Right forelimb (tissue), 1 donor: ENCODE measurements around the gene DBH.

ENCODE experiments used
- DNase-seq: peaks from one replicate; pipeline ENCODE4 v3.0.0-alpha.2; 2018

Gene DBH

GRCh38 chr9:133635533-133636531 is at the start of gene DBH:
DBH (plus strand) TSS chr9:133636363; CDS start chr9:133636372, 9 bp downstream.
- DNase-seq: no peak

DNA sequence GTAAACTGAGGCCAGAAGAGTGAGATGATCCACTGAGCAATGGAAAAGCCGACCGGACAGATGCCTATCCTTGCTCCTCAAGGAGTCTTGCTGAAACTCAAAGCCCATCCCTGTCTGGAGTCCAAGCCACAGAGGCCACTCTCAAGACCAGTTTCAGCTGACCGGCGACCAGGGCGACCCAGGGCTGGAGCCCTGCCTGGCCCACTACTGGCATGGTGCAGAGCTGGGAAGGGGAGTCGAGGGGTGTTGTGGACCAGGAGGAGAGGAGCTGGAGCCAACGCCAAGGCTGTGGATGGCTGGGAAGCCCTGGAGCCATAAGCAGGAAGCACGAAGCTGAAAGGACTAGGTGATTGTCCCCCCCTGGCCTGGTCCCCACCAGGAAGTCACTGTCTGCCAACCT is 49.1 kb upstream of the DBH start:
- no peak for DNase-seq

DNA sequence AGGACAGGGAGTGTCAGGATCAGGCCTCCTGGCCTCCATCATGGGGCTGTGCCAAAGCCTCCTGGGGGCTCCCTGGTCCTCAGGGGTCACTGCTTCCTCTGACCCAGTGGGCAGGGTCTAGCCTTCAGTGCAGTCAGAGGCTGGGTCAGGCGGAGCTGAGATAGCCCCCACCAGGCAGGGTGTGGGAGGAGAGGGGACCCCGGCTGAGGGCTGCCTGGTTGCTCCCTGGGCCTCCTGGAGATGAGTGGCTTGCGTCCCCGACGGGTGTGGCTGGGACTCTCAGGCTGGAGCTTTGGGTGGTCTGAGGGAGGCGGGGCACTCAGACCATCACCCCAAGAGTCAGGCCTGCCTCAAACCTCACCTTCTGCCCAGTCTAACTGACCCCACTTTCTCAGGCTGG is 48.7 kb upstream of the DBH start:
- DNase-seq: no peak

GRCh38 chr9:133589454-133590227 is 46.5 kb upstream of the DBH start:
- DNase-seq: no peak

DNA sequence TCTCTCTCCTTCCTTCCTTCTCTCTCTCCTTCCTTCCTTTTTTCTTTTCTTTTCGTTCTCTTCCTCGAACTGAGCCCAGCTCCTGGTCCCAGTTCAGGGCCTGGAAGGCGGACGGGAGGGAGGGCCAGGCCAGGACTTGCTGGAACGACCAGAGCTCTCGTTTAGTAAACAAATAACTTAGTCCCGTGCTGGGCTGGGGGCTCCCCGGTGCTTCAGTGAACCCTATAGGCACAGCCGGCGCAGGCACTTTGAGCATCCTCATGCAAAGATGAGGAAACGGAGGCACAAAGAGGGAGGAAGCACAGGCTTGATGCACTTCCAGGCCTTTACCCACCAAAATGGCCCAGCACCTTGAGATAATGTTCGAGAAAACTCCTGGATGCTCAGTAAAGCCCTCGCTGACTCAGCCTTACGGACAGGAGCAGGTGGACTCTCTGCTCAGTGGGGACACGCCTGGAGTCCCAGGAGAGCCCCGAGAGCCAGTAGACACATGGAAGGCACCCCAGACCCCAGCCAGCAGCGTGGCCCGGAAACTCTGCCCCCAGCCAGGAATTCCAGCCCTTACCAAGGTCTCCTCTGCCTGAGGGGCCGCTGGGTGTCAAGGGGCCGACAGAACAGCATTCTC is 45.8 kb upstream of the DBH start:
- no peak for DNase-seq

GRCh38 chr9:133591116-133591910 is 44.9 kb upstream of the DBH start:
- DNase-seq: no peak

DNA sequence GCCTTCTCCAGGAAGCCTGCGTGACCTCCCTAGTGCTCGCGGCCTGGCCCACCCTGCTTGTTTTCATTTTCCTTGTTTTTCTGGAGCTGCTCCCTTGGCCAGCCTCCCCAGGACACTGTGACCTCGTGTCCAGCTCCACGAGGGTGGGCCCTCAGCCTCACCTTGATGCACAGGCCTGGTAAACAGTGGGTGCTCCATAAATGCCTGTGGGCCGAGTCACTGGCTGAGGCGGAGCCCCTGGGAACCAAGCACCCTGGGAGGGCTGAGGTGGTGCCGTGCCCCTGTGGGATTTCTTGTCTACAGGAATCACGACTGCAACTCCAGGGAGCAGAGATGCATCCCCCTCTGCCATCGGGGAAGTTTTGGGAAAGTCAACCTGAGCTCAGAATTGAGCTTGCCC is 44.2 kb upstream of the DBH start:
- DNase-seq: no peak

DNA sequence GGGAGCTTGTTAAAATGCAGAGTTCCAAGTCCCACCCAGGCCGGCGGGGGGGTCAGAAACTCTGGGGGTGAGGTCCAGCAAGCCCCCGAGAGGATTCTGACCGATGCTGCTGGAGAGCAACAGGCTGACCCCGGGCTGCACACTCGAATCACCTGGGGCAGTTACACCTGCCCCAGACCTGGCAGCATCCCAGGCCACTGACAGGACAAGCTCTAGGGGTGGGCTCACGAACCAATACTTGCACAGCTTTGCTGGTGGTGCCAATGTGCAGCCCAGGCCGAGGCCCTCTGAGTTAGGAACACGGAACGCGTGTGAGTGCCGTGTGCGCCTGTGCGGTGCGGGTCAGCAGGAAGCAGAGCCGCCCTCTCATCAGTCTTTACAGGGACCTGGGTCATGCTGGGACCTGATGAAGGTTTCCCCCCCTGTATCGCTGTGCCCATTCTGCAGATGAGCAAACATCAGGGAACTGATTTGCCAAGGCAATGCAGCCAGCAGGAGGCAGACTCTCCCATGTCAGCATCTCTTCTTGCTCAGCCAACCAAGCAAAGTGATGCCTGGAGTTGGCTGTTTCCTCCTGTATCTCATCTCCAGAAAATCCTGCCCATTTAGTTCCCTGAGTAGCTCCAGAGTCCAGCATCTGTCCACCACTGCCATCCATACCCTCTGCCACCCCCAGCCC is 43.3 kb upstream of the DBH start:
- DNase-seq: no peak

DNA sequence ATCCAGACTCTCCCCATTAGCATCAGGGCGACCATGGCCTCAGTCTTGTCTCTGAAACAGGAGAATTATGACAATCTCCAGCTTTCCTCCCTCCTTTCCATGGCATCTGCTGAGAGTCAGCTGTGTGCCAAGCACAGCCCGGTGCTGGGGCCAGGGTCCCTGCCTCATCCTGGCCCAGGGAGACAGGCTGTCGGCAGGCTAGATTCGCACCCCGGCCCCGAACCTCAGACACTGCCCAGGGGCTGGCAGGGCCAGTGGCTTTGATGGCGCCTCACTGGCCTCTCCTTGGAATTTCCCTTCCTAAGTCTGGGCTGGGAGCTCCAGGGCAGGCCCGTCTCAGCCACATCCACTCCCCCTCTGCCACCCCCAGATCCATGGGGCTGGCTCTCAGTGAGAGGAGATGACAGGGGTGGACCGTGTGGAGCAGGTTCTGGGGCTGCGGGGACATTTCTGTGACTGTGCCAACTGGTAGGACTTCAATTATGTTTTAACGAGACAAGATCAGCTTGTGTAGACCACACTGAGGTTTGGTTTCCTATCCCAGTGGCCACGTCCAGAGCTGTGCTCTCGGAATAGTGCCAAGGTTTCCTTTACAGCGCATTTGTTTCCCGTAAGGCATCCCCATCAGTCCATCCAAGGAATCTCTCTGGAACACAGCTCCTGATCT is 42.4 kb upstream of the DBH start:
- DNase-seq: no peak

GRCh38 chr9:133594310-133594709 is 41.9 kb upstream of the DBH start:
- no peak for DNase-seq

GRCh38 chr9:133595910-133596309 is 40.3 kb upstream of the DBH start:
- no peak for DNase-seq

GRCh38 chr9:133597316-133597957 is 38.7 kb upstream of the DBH start:
- DNase-seq: no peak

DNA sequence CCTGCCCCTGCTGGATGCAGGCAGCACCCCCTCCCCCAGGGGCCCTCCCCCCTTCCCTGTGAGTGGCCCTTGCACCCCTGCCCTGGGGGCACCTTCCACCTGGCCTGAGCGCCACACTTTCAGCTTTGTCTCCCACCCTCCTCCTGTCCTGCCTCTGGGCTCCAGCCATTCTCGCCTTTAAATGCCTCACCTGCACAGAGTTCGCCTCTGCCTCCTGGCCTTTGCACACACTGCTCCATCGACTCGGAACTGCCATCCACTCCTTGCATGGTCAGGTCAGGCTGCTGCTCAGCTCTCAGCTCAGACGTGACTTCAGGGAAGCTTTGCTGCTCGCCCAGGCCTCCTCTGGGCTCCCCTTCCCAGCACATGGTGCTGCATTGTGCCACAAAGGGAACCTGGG is 37.2 kb upstream of the DBH start:
- DNase-seq: no peak

DNA sequence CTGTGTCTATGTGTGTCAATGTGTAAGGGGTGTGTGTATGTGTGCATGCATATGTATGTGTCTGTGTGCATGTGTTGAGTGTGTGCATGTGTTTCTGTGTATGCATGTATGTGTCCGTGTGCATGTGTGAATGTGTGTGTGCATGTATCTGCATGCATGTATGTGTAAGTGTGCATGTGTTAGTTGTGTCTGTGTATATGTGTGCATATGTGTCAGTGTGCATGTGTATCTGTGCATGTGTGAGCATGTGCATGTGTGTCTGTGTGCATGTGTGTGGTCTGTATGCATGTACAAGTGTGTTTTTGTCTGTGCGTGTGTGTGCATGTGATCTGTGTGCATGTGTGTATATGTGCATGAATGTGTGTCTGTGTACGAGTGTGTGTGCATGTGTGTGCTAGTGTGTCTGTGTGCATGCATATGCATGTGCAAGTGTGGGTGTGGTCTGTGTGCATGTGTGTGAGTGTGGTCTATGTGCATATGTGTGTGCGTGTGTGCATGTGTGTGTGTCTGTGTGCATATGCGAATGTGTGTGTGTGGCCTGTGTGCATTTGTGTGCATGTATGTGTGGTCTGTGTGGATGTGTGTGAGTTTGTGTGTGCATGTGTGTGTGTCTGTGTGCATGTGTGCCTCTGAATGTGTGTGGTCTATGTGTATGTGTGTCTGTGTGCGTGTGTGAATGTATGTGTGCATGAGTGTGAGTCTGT is 36.5 kb upstream of the DBH start:
- no peak for DNase-seq

- DNase-seq: no peak
Observed at GRCh38 chr9:133600739-133601138, 35.4 kb upstream of the DBH start.

DNA sequence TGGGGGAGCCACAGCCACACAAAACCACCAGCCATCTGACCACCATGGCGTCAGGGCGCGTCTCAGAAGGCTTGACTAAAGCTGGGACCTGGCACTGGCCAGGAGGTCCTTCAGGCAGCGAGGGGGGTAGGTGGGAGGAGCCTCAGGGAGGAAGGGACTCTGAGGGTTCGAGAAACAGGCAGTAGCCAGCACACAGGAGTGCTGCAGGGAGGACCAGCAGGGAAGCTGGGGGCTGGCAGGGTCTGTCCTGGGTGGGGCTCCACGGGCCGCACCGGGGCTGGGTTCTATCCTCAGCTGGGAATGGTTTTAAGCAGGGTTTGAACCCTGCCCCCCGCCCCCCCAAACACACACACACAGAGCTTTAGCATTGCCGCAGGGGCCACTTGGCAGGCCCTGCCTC is 34.4 kb upstream of the DBH start:
- no peak for DNase-seq

DNA sequence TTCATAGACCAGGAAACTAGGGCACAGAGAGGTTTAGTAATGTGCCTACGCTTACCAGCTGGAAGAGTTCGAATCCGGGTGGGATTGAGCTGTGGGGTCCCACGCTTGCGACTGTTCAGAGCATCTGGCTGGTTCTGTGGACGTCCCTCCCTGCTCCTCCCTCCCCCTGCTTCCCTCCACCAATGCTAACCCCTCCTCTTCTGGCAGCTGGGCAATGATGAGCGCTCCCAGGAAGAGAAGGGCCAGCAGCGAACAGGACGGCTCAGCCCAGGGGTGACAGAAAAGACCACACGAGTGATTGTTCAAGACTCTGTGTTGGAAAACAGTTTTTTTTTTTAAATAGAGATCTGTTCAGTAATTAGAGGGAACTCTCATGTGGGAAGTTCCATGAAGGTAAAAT is 33.9 kb upstream of the DBH start:
- DNase-seq: no peak

GRCh38 chr9:133603135-133603927 is 32.8 kb upstream of the DBH start:
- no peak for DNase-seq

DNA sequence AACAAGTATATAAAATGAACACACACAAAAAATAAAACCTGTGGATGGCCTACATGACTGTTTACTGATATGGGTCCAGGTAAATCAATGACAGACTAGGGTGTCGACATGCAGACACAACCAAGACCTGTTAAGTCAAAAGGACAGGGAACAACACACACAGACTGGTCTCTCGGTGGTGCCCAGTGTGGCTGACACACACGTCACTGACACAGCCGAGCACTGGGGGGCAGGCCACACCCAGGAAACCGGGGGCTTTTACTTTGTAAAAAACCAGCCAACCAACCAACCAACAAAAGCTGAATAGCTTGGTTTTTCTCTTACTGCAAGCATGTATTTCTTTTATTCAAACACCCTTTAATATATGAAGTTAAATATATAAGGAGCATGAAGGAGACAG is 31.9 kb upstream of the DBH start:
- no peak for DNase-seq
